ENCODE results near the gene FAM174C. TPM values are rescaled to one million over a fixed set of nuclear protein-coding genes. Genes with fewer than 3 reads are reported as not detected.

Gene FAM174C
- total RNA-seq, 3 donors from 2014 or later (not counting 1 experiment from before 2014, with no cell fraction given), result 26.6 to 33.4 (median 27.1) TPM

DNA sequence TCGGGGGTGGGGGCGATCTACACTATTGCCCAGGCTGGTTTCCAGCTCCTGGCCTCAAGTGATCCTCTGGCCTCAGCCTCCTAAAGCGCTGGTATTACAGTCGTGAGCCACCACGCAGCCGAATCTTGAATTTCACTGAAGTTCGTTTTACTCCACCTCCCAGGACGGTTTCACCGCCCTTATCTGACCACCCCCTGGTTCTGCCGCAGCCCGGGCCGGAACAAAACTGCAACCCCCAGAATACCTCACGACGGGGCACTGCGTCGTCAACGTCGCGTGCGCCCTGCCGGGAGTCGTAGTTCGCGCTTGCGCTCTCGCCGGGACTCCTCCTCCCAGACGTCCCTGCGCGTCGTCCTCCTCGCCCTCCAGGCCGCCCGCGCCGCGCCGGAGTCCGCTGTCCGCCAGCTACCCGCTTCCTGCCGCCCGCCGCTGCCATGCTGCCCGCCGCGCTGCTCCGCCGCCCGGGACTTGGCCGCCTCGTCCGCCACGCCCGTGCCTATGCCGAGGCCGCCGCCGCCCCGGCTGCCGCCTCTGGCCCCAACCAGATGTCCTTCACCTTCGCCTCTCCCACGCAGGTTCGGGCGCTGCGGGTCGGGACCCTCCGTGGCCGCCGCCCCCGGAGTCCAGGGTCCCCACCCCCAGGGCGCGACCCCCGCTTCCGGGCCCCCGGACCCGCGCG is 33.8 kb upstream of the FAM174C start, which contains the start of gene ATP5F1D:
Gene ATP5F1D (plus strand): TSS at position 335 of the 679 bp plus-strand sequence. CDS start 100 bp downstream, at position 435.
- H3K36me3 ChIP-seq (ENCODE audit: control insufficient read depth, insufficient read depth, low read length), result peaks cover 5% of the 10 kb centered on the region
- Mint-ChIP-seq H3K27me3 (ENCODE audit: low read depth in 2 of 2) (peaks cover 10 to 14% of the 10 kb centered on the region in 2 donors), H3K36me3 (no peaks in the 10 kb centered on the region), H3K4me3 (peak within 1 kb of the TSS; percentile 95), H3K27ac (peak within 1 kb of the TSS; percentile 86 to 89), H3K4me1 (peaks cover 21 to 35% of the 10 kb centered on the region in 2 donors), H3K9me3 (no peaks in the 10 kb centered on the region)
- H3K27ac ChIP-seq (ENCODE audit: low read length), result no peak within 1 kb of the TSS
- under 1% methylated on average over 79 of the region's 79 CpGs for WGBS (ENCODE audit: insufficient coverage)
- TF ChIP-seq, protein P1, sequence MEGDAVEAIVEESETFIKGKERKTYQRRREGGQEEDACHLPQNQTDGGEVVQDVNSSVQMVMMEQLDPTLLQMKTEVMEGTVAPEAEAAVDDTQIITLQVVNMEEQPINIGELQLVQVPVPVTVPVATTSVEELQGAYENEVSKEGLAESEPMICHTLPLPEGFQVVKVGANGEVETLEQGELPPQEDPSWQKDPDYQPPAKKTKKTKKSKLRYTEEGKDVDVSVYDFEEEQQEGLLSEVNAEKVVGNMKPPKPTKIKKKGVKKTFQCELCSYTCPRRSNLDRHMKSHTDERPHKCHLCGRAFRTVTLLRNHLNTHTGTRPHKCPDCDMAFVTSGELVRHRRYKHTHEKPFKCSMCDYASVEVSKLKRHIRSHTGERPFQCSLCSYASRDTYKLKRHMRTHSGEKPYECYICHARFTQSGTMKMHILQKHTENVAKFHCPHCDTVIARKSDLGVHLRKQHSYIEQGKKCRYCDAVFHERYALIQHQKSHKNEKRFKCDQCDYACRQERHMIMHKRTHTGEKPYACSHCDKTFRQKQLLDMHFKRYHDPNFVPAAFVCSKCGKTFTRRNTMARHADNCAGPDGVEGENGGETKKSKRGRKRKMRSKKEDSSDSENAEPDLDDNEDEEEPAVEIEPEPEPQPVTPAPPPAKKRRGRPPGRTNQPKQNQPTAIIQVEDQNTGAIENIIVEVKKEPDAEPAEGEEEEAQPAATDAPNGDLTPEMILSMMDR (IDR thresholded peaks at IDR 0.05), result no peak
- H3K27me3 ChIP-seq (ENCODE audit: control insufficient read depth, insufficient read depth, low read length), result peaks cover 12% of the 10 kb centered on the region
- intact Hi-C loops (cut with micrococcal nuclease), result loop anchor here (2.0 to 10.0 kb wide), 2 partner anchors 137 to 317 kb away; partner anchors contain the start of gene ARID3A
- peak; percentile 88 to 97 for DNase-seq
- H3K4me1 ChIP-seq (ENCODE audit: control insufficient read depth, insufficient read depth, low read length), result peaks cover 69% of the 10 kb centered on the region
- H3K4me3 ChIP-seq (ENCODE audit: low read length), result peak within 1 kb of the TSS; percentile 33
- H3K9me3 ChIP-seq (ENCODE audit: control insufficient read depth, insufficient read depth, low read length), result no peaks in the 10 kb centered on the region
- peak; percentile 71 to 81 (median 74) for ATAC-seq

DNA sequence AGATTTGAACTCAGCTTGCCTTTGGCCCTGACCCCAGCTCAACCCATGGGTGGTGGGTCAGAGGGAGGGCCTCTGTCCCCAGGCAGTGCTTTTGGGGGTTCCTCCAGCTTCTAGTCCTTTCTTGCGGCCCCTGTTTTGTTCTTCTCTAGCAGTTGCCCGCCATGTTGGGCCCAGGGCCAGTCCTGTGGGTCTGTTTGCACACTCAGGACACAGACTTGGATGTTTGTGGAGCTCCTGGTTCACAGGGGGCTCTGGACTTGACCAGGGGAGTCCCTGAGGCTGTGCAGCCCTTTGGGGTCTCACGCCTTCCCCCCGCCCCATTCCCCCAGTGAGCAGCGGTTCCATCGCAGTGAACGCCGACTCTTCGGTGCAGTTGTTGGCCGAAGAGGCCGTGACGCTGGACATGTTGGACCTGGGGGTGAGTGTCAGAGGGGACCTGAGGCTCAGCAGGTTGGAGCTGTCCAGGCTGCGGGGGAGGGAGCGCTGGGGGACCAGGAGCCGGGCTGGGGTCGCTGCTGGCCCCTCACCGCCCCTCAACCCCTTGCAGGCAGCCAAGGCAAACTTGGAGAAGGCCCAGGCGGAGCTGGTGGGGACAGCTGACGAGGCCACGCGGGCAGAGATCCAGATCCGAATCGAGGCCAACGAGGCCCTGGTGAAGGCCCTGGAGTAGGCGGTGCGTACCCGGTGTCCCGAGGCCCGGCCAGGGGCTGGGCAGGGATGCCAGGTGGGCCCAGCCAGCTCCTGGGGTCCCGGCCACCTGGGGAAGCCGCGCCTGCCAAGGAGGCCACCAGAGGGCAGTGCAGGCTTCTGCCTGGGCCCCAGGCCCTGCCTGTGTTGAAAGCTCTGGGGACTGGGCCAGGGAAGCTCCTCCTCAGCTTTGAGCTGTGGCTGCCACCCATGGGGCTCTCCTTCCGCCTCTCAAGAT is 31.3 kb upstream of the FAM174C start:
- peaks cover 63% of the 10 kb centered on the region for H3K4me1 ChIP-seq (ENCODE audit: control insufficient read depth, insufficient read depth, low read length)
- intact Hi-C loops (cut with micrococcal nuclease), result loop anchor here (1.0 to 10.0 kb wide), 2 partner anchors 22 to 319 kb away; partner anchors contain the start of gene ARID3A
- peak; percentile 38 to 66 (median 41) for ATAC-seq
- H3K4me3 ChIP-seq (ENCODE audit: low read length), result no peak overlapping the region
- TF ChIP-seq, protein P1 (IDR thresholded peaks at IDR 0.05), result peak; percentile 88
- no peaks in the 10 kb centered on the region for H3K36me3 Mint-ChIP-seq
- no peaks in the 10 kb centered on the region for H3K9me3 ChIP-seq (ENCODE audit: control insufficient read depth, insufficient read depth, low read length)
- peak; percentile 87 to 93 for DNase-seq
- H3K9me3 Mint-ChIP-seq, result no peaks in the 10 kb centered on the region
- H3K27ac ChIP-seq (ENCODE audit: low read length), result peak overlapping the region; percentile 64
- 61% methylated on average over 33 of the region's 33 CpGs for WGBS (ENCODE audit: insufficient coverage)
- H3K27me3 Mint-ChIP-seq (ENCODE audit: low read depth in 2 of 2), result peaks cover 1 to 3% of the 10 kb centered on the region in 2 donors
- H3K36me3 ChIP-seq (ENCODE audit: control insufficient read depth, insufficient read depth, low read length), result peaks cover 5% of the 10 kb centered on the region
- peaks cover 3% of the 10 kb centered on the region for H3K27me3 ChIP-seq (ENCODE audit: control insufficient read depth, insufficient read depth, low read length)
- H3K27ac Mint-ChIP-seq, result peak overlapping the region; percentile 87 to 89
- H3K4me1 Mint-ChIP-seq, result peaks cover 12 to 25% of the 10 kb centered on the region in 2 donors
- peak overlapping the region; percentile 82 for H3K4me3 Mint-ChIP-seq

DNA sequence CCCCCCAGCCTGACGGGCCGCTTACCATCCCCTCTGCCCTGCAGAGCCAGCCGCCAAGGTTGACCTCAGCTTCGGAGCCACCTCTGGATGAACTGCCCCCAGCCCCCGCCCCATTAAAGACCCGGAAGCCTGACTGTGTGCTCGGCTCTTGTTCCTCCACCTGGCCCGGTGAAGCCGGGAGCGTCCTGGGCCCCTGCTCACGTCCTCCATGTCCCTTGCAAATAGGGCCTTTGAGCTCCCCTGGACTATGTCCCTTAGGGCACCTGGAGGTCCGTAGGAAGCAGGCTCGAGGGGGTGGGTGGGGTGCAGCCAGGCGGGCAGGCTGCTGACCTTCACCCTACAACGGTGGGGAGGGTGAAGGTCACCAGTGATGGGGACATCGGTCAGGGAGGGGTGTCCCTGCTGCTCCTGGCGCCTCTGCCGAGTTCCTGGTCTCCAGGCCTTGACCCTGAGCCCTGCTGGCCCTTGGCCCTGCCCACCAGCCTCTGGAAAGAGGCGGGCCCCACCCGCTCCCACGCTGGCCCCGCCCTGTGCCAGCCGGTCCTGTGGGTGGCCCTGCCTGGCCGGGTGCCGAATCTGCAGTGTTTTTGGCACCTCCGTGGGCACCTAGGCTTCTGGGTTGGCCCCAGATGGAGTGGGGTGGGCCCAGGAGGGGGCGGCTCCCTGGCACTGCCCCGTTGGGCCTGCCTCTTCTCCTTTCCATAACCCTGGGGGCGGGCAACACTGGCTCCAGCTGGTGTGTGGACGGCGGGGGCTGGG is 30.5 kb upstream of the FAM174C start:
- no peaks in the 10 kb centered on the region for H3K36me3 Mint-ChIP-seq
- H3K27me3 ChIP-seq (ENCODE audit: control insufficient read depth, insufficient read depth, low read length), result peaks cover 3% of the 10 kb centered on the region
- TF ChIP-seq, protein P1 (IDR thresholded peaks at IDR 0.05), result no peak
- DNase-seq (peak in 1 of 2 donors; percentile 49), ATAC-seq (no peak)
- H3K9me3 Mint-ChIP-seq, result no peaks in the 10 kb centered on the region
- peak overlapping the region; percentile 82 for H3K4me3 Mint-ChIP-seq
- H3K4me3 ChIP-seq (ENCODE audit: low read length), result no peak overlapping the region
- peaks cover 5% of the 10 kb centered on the region for H3K36me3 ChIP-seq (ENCODE audit: control insufficient read depth, insufficient read depth, low read length)
- H3K27ac ChIP-seq (ENCODE audit: low read length), result peak overlapping the region; percentile 64
- peaks cover 61% of the 10 kb centered on the region for H3K4me1 ChIP-seq (ENCODE audit: control insufficient read depth, insufficient read depth, low read length)
- intact Hi-C loops (cut with micrococcal nuclease), result loop anchor here (1.0 to 10.0 kb wide), 3 partner anchors 21 to 320 kb away; partner anchors contain the start of genes ARID3A, RNU6-2 and TMEM259
- no peaks in the 10 kb centered on the region for H3K9me3 ChIP-seq (ENCODE audit: control insufficient read depth, insufficient read depth, low read length)
- H3K4me1 Mint-ChIP-seq, result peaks cover 11 to 20% of the 10 kb centered on the region in 2 donors
- H3K27me3 Mint-ChIP-seq (ENCODE audit: low read depth in 2 of 2), result peaks cover 0 to 3% of the 10 kb centered on the region in 2 donors
- H3K27ac Mint-ChIP-seq, result peak overlapping the region; percentile 87 to 89
- 45% methylated on average over 30 of the region's 31 CpGs for WGBS (ENCODE audit: insufficient coverage)
